H1 (cell line): Measurements from ENCODE around the gene INA. TPM values are rescaled to one million over a fixed set of nuclear protein-coding genes. Genes with fewer than 3 reads are reported as not detected.

Experiments used
- CTCF ChIA-PET: fragments of 300-600 bp; sonication (Branson Sonifier 250); formaldehyde crosslinking; loops from one replicate; lab custom pipeline; 2021; ENCODE audit not compliant: partially characterized antibody; lab: Charles Lee
- POLR2A ChIA-PET: fragments of 300-600 bp; sonication (Branson Sonifier 250); formaldehyde crosslinking; loops from one replicate; lab custom pipeline; 2021; ENCODE audit warnings: inconsistent platforms; ENCODE audit not compliant: partially characterized antibody; lab: Charles Lee
- DNase-seq, 2 experiments: peaks; one replicate each; pipeline versions ENCODE4 v3.0.0 to v3.0.0-alpha.2; 2010 to 2022; ENCODE audit warnings: low spot score in 2 of 2, low read depth in 1 of 2, mixed read lengths in 1 of 2
- FAIRE-seq: peaks from 2 replicates; lab custom pipeline; 2011; peaks lifted over from hg19 to GRCh38; lab: Jason Lieb, UNC
- H2AFZ ChIP-seq: 2 replicates; pipeline ENCODE4 v1.8.1; 2012; ENCODE audit warnings: low read length, inconsistent platforms
- H2AK5ac ChIP-seq: 2 replicates; pipeline ENCODE4 v1.6.1; 2013; ENCODE audit warnings: low read depth, low read length
- H2BK120ac ChIP-seq: replicated peaks from 2 replicates; pipeline ENCODE3; 2013; ENCODE audit warnings: low read depth, low read length, inconsistent platforms
- H2BK12ac ChIP-seq: 2 replicates; pipeline ENCODE4 v1.6.1; 2013; ENCODE audit warnings: low read depth, low read length
- H2BK15ac ChIP-seq: 2 replicates; pipeline ENCODE4 v1.6.1; 2013; ENCODE audit warnings: low read length
- H2BK20ac ChIP-seq: 2 replicates; pipeline ENCODE4 v1.6.1; 2013; ENCODE audit warnings: low read length
- H2BK5ac ChIP-seq: 2 replicates; pipeline ENCODE4 v1.6.1; 2013; ENCODE audit warnings: low read depth, low read length
- H3K14ac ChIP-seq: 2 replicates; pipeline ENCODE4 v1.6.1; 2013; ENCODE audit warnings: inconsistent platforms; ENCODE audit not compliant: insufficient read length
- H3K18ac ChIP-seq: 2 replicates; pipeline ENCODE4 v1.6.1; 2013; ENCODE audit warnings: low read length; ENCODE audit errors: extremely low read depth
- H3K23ac ChIP-seq: 2 replicates; pipeline ENCODE4 v1.6.1; 2013; ENCODE audit warnings: inconsistent platforms; ENCODE audit not compliant: insufficient read length
- H3K23me2 ChIP-seq: 2 replicates; pipeline ENCODE4 v1.6.1; 2013; ENCODE audit warnings: low read depth, low read length
- H3K27ac ChIP-seq: 2 replicates; pipeline ENCODE4 v1.6.1; 2011; ENCODE audit warnings: low read depth, low read length, inconsistent platforms
- H3K27me3 ChIP-seq, 4 experiments: replicated peaks in 1 of 4; 1 replicate in 1 of 4; 2 replicates in 3 of 4; pipeline versions ENCODE4 v1.6.1 to v1.8.1; 2011 to 2013; ENCODE audit warnings: low read length in 3 of 4, mild to moderate bottlenecking in 3 of 4, inconsistent platforms in 2 of 4, mixed read lengths in 2 of 4, moderate library complexity in 1 of 4; ENCODE audit not compliant: control insufficient read depth in 3 of 4, insufficient read depth in 3 of 4; ENCODE audit errors: extremely low read depth in 1 of 4
- H3K36me3 ChIP-seq, 4 experiments: 2 replicates each; pipeline versions ENCODE4 v1.6.1 to v1.8.1; 2011 to 2013; ENCODE audit warnings: mild to moderate bottlenecking in 4 of 4, low read length in 3 of 4, moderate library complexity in 2 of 4, control low read depth in 1 of 4, inconsistent platforms in 1 of 4; ENCODE audit not compliant: insufficient read depth in 4 of 4, control insufficient read depth in 2 of 4
- H3K4ac ChIP-seq: replicated peaks from 2 replicates; pipeline ENCODE3; 2013; ENCODE audit warnings: low read length, low read depth, mixed read lengths, inconsistent platforms; ENCODE audit not compliant: insufficient read length
- H3K4me1 ChIP-seq, 4 experiments: replicated peaks in 1 of 4; 1 replicate in 1 of 4; 2 replicates in 3 of 4; pipeline versions ENCODE4 v1.6.1 to v1.8.1; 2011 to 2013; ENCODE audit warnings: low read length in 3 of 4, inconsistent platforms in 2 of 4, mixed read lengths in 1 of 4; ENCODE audit not compliant: insufficient read depth in 4 of 4, control insufficient read depth in 3 of 4
- H3K4me2 ChIP-seq, 2 experiments: 2 replicates each; pipeline versions ENCODE4 v1.6.1 to v1.8.1; 2011 to 2013; ENCODE audit warnings: low read depth in 2 of 2, low read length in 2 of 2, control low read depth in 1 of 2, inconsistent platforms in 1 of 2, mild to moderate bottlenecking in 1 of 2; ENCODE audit not compliant: insufficient read depth in 1 of 2
- H3K4me3 ChIP-seq, 4 experiments: fragments of 200-600, 300-600 bp in 1 of 4; sonication (generic), shearing (Covaris generic), sonication (Bioruptor Twin) in 1 of 4; 2 replicates each; pipeline versions ENCODE4 v1.5.1 to v1.8.1; 2011 to 2016; ENCODE audit warnings: low read length in 4 of 4, low read depth in 3 of 4, control low read depth in 2 of 4, inconsistent platforms in 2 of 4, mild to moderate bottlenecking in 2 of 4, mixed read lengths in 1 of 4, moderate library complexity in 1 of 4; ENCODE audit not compliant: insufficient read depth in 2 of 4; ENCODE audit errors: extremely low read depth in 1 of 4
- H3K56ac ChIP-seq: replicated peaks from 2 replicates; pipeline ENCODE3; 2013; ENCODE audit warnings: low read depth, mild to moderate bottlenecking, mixed read lengths, low read length, inconsistent platforms; ENCODE audit not compliant: insufficient read length
- H3K79me1 ChIP-seq: 2 replicates; pipeline ENCODE4 v1.6.1; 2013; ENCODE audit warnings: low read depth, low read length, control low read depth
- H3K79me2 ChIP-seq, 2 experiments: 2 replicates each; pipeline versions ENCODE4 v1.6.1 to v1.8.1; 2012 to 2013; ENCODE audit warnings: low read length in 2 of 2, mild to moderate bottlenecking in 2 of 2, inconsistent platforms in 1 of 2; ENCODE audit not compliant: insufficient read depth in 2 of 2, control insufficient read depth in 1 of 2
- H3K9ac ChIP-seq, 4 experiments: replicated peaks in 1 of 4; 1 replicate in 1 of 4; 2 replicates in 3 of 4; pipeline versions ENCODE4 v1.6.1 to v1.8.1; 2011 to 2013; ENCODE audit warnings: low read depth in 3 of 4, low read length in 3 of 4, control low read depth in 2 of 4, mild to moderate bottlenecking in 2 of 4, moderate library complexity in 2 of 4, inconsistent platforms in 1 of 4; ENCODE audit errors: extremely low read depth in 1 of 4
- H3K9me3 ChIP-seq, 2 experiments: 2 replicates each; pipeline versions ENCODE4 v1.6.1 to v1.8.1; 2012 to 2013; ENCODE audit warnings: mild to moderate bottlenecking in 2 of 2, moderate library complexity in 2 of 2, control low read depth in 1 of 2, inconsistent platforms in 1 of 2, low read depth in 1 of 2, low read length in 1 of 2, mixed read lengths in 1 of 2; ENCODE audit not compliant: insufficient read depth in 2 of 2
- H4K20me1 ChIP-seq, 2 experiments: replicated peaks in 1 of 2; 2 replicates each; pipeline versions ENCODE3 to v1.8.1; 2011 to 2013; ENCODE audit warnings: inconsistent platforms in 2 of 2, low read length in 2 of 2, mild to moderate bottlenecking in 1 of 2; ENCODE audit not compliant: insufficient read depth in 2 of 2, control insufficient read depth in 1 of 2
- H4K5ac ChIP-seq: 2 replicates; pipeline ENCODE4 v1.6.1; 2013; ENCODE audit warnings: low read length, low read depth, mixed read lengths, inconsistent platforms; ENCODE audit not compliant: insufficient read length
- H4K8ac ChIP-seq: 2 replicates; pipeline ENCODE4 v1.8.0; 2013; ENCODE audit warnings: mild to moderate bottlenecking, moderate library complexity, low read length, inconsistent platforms; ENCODE audit not compliant: insufficient read depth; ENCODE audit errors: extremely low read depth
- H4K91ac ChIP-seq: replicated peaks from 2 replicates; pipeline ENCODE3; 2013; ENCODE audit warnings: low read length, mixed read lengths, inconsistent platforms; ENCODE audit not compliant: insufficient read length
- ASH2L ChIP-seq: fragments of 200-600, 300-600 bp; sonication (generic); IDR thresholded peaks from one replicate; pipeline ENCODE4 v1.7.1; 2017; ENCODE audit warnings: low read length
- CEBPB ChIP-seq: IDR thresholded peaks from 2 replicates; pipeline ENCODE4 v1.6.1; 2012; ENCODE audit warnings: low read depth, low read length
- CHD1 ChIP-seq: IDR thresholded peaks from 2 replicates; pipeline ENCODE4 v1.6.1; 2012; ENCODE audit warnings: low read depth, low read length, improper control_type of control experiment
- CREB1 ChIP-seq: IDR thresholded peaks from 2 replicates; pipeline ENCODE4 v1.6.1; 2012; ENCODE audit warnings: inconsistent platforms
- EGR1 ChIP-seq: IDR thresholded peaks from 2 replicates; pipeline ENCODE4 v1.6.1; 2011; ENCODE audit warnings: low read depth, low read length, borderline replicate concordance
- HDAC6 ChIP-seq: IDR thresholded peaks from one replicate; pipeline ENCODE4 v1.7.1; 2012; ENCODE audit warnings: low read depth, mild to moderate bottlenecking, inconsistent platforms, low read length, moderate library complexity
- RFX5 ChIP-seq: IDR thresholded peaks from 2 replicates; pipeline ENCODE4 v1.6.1; 2011; ENCODE audit warnings: low read depth, low read length, improper control_type of control experiment, borderline replicate concordance
- SIRT6 ChIP-seq: IDR thresholded peaks from one replicate; pipeline ENCODE4 v1.7.1; 2012; ENCODE audit warnings: low read length, inconsistent platforms
- TBP ChIP-seq: IDR thresholded peaks from 2 replicates; pipeline ENCODE4 v1.6.1; 2011; ENCODE audit warnings: low read depth, low read length, improper control_type of control experiment
- YY1 ChIP-seq: IDR thresholded peaks from 2 replicates; pipeline ENCODE4 v1.6.1; 2011; ENCODE audit warnings: low read depth, mild to moderate bottlenecking, low read length
- WGBS, 2 experiments: shearing (Covaris generic) in 1 of 2; methylation state at CpG; one replicate each; pipeline versions ENCODE4 v1.1.6 to v1.1.7; 2013 to 2015; ENCODE audit warnings: low lambda C conversion rate in 2 of 2, mixed read lengths in 2 of 2, inconsistent platforms in 1 of 2, low coverage in 1 of 2, missing lambda C conversion rate in 1 of 2; ENCODE audit not compliant: insufficient replicate concordance in 2 of 2, insufficient coverage in 1 of 2, insufficient read length in 1 of 2; ENCODE audit errors: extremely low coverage in 1 of 2, missing lambda C conversion rate in 1 of 2; 5-methylcytosine and 5-hydroxymethylcytosine counted together
- polyA plus RNA-seq, 7 experiments: library from polyadenylated mRNA; depleted of rRNA in 3 of 7; stranded (reverse) in 5 of 7; unstranded in 2 of 7; fragments of >200 nt in 5 of 7; fragments of 200-250 nt in 2 of 7; gene quantifications; 1 replicate in 5 of 7; 2 replicates in 1 of 7; 4 replicates in 1 of 7; pipeline versions ENCODE4 v1.2.1 to v1.2.3, GENCODE V29; 2011 to 2013; ENCODE audit warnings: missing spikeins in 2 of 7, mixed read lengths in 2 of 7
- total RNA-seq: library from RNA; stranded (reverse); fragmentation: NEBNext Ultra II Directional; extraction: Animal tissue kit (Norgen Biotek cat#: 25700); gene quantifications from 2 replicates; pipeline ENCODE4 v1.2.1, GENCODE V29; 2021
- TF ChIP-seq, protein P1 (sequence below): IDR thresholded peaks from 2 replicates; pipeline ENCODE4 v1.6.1; 2012; ENCODE audit warnings: low read length, inconsistent platforms
- TF ChIP-seq, protein P2 (sequence below), 3 experiments: IDR thresholded peaks; 1 replicate in 2 of 3; 2 replicates in 1 of 3; pipeline versions ENCODE4 v1.5.1 to v1.6.1; 2011; ENCODE audit warnings: low read length in 3 of 3, mild to moderate bottlenecking in 3 of 3, inconsistent platforms in 2 of 3, low read depth in 1 of 3, moderate library complexity in 1 of 3; ENCODE audit not compliant: insufficient read depth in 1 of 3; ENCODE audit errors: control extremely low read depth in 1 of 3

INA gene
- total and polyA plus RNA-seq, 2 of the 8 experiments (the other 6 are each of a cell fraction or from before 2014, with no cell fraction given): 17.1 to 18.1 TPM

- Histone ChIP-seq H3K56ac (no peak overlapping the region), H3K79me1 (no peaks in the 10 kb centered on the region), H3K18ac (no peak overlapping the region), H4K91ac (no peak overlapping the region), H4K20me1 (no peaks in the 10 kb centered on the region), H3K4ac (no peak overlapping the region), H4K8ac (no peak overlapping the region), H3K23me2 (no peaks in the 10 kb centered on the region), H3K4me3 (no peak overlapping the region), H3K27ac (no peak overlapping the region), H3K9me3 (no peaks in the 10 kb centered on the region), H2BK20ac (no peak overlapping the region), H2BK15ac (no peak overlapping the region), H3K36me3 (peaks cover 0 to 52% (median 4%) of the 10 kb centered on the region in 4 experiments; a peak in 6 of 8 replicates), H4K5ac (no peak overlapping the region), H2AFZ (no peak overlapping the region), H3K14ac (no peak overlapping the region), H3K27me3 (no peaks in the 10 kb centered on the region), H3K4me1 (no peaks in the 10 kb centered on the region), H2BK120ac (no peak overlapping the region), H3K9ac (no peak overlapping the region), H2BK5ac (no peak overlapping the region), H2AK5ac (no peak overlapping the region), H3K23ac (no peak overlapping the region), H3K4me2 (no peak overlapping the region), H2BK12ac (no peak overlapping the region), H3K79me2 (no peaks in the 10 kb centered on the region)
- POLR2A ChIA-PET: no interaction called here
- no peak for DNase-seq
- CTCF ChIA-PET: no interaction called here
- no peak for FAIRE-seq
- WGBS, 2 experiments: no CpG with 5 or more reads among the region's 1 CpG
- TF ChIP-seq, protein P1, sequence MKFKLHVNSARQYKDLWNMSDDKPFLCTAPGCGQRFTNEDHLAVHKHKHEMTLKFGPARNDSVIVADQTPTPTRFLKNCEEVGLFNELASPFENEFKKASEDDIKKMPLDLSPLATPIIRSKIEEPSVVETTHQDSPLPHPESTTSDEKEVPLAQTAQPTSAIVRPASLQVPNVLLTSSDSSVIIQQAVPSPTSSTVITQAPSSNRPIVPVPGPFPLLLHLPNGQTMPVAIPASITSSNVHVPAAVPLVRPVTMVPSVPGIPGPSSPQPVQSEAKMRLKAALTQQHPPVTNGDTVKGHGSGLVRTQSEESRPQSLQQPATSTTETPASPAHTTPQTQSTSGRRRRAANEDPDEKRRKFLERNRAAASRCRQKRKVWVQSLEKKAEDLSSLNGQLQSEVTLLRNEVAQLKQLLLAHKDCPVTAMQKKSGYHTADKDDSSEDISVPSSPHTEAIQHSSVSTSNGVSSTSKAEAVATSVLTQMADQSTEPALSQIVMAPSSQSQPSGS: no peak
- TF ChIP-seq CEBPB (no peak), ASH2L (no peak), RFX5 (no peak), SIRT6 (no peak), CHD1 (no peak), YY1 (no peak), TBP (no peak), CREB1 (no peak), EGR1 (no peak), HDAC6 (no peak)
- TF ChIP-seq, protein P2, sequence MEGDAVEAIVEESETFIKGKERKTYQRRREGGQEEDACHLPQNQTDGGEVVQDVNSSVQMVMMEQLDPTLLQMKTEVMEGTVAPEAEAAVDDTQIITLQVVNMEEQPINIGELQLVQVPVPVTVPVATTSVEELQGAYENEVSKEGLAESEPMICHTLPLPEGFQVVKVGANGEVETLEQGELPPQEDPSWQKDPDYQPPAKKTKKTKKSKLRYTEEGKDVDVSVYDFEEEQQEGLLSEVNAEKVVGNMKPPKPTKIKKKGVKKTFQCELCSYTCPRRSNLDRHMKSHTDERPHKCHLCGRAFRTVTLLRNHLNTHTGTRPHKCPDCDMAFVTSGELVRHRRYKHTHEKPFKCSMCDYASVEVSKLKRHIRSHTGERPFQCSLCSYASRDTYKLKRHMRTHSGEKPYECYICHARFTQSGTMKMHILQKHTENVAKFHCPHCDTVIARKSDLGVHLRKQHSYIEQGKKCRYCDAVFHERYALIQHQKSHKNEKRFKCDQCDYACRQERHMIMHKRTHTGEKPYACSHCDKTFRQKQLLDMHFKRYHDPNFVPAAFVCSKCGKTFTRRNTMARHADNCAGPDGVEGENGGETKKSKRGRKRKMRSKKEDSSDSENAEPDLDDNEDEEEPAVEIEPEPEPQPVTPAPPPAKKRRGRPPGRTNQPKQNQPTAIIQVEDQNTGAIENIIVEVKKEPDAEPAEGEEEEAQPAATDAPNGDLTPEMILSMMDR (IDR thresholded peaks at IDR 0.05; ENCODE audit: control extremely low read depth in 1 of 3, insufficient read depth in 1 of 3, low read depth in 1 of 3, low read length in 3 of 3): no peak
Measured at GRCh38 chr10:103310197-103310596, 33.3 kb downstream of the INA start.
